Measurements from ENCODE around the gene DCLRE1A.

The DCLRE1A gene

DNA sequence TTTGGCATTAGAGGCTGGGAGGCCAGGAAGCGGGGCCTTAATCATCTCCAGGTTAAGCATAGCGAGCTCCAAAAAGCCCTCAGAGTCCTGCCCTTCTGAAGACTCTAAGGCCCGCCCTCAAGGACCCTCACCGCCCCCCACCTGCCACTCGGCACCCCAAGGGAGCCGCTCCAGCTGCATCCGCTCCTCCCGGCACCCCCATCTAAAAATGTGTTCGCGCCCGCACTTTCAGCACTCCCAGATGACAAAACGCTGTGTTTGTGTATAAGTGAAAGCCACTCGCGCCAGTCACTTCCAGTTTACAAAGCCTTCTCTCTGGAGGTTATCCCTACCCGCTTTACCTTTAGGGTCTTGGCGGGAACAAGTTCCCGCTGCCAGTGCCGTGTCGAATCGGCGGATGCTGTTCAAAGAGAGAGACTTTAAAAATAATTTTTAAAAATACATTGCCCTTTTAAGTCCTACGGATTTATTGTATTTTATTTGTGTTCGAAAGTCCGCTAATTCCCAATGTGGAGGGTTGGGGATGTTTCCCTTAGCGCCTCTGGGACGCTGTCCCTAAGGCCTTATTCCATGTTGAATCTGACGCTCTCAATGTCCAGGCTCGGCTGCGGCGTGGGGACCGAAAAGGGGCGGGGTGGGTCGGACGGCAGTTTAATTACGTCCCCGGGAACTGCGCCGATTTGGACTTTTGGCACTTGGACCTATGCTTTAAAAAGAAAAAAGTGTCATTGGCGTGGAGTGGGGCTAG lies at the start of gene DCLRE1A, which contains the start of gene NHLRC2:
TSS of gene DCLRE1A (minus strand) at position 70 of the 748 bp plus-strand sequence. CDS start 900 bp downstream, outside the sequence.
TSS of gene NHLRC2 (plus strand) at position 649 of the 748 bp plus-strand sequence. CDS start 212 bp downstream, outside the sequence.
- peak; percentile 40 to 64 (median 40) for DNase-seq (ENCODE audit: low read depth in 3 of 3)

DNA sequence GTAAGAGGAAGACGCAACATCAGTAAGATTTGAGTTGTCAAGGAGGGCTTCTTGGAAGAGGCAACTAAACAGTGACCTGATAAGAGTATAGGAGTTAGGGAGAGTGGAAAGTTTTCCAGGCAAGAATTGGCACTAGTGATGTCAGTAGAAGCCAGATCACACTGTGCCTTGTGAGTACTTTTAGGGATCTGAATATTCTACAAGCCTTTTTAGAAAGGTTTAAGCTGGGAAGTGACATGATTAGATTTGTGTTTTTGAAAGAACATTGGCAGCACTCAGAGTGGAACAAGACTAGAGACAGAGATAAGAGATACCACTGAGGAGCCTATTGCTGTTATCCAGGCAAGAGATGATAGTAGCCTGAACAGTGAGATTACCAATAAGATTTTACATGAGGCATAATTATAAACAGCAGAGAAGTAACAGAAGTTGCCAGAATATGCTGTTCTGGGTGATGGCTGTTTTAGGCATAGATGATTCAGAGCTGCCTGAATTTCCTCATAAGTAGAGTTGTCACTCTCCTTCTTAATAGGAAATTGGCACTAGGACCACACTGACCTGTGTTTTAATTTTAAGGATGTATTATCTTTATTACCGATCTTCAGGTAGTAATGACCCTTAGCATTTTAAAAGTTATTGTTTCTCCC lies 46.2 kb upstream of the DCLRE1A start:
- no peak for DNase-seq (ENCODE audit: low read depth in 3 of 3)

DNA sequence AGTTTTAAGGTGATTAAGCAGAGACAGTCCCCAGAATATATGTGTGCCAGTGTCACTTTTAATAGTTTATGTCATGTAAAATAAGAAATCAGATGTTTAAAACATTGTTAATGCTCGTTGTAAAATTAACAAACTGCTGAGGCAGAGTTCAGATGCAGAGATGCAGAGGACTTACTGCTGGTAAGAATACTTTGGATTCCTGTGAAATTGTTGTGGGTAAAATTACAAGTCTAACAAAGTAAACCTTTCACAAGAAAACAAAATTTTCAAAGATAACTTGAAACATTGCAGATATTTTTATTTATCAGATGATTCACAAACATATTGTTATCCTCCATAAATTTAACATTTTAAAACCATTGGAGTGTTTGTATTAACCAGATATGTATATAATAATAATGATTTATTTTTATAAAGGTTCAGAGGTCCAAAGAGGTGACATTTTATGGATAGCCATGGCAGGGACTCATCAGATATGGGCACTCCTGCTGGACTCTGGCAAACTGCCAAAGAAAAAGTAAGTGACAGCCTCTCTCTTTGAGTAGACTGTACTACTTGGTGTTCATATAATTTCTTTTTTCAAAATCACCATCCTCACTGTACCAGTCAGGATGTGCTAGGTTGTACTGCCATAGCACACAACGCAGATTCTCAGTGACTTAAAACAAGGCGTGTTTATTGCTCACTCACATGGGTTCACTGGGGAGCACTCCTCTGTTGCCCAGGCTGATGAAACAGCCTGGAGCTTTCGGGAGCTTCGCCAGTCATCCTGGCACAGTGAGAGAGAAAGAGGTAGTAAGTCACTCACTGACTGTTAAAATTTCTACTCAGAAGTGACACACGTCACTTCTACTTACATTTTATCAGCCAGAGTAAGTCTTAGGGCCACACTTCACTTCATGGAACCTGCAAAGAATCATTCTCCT lies 44.1 kb upstream of the DCLRE1A start:
- no peak for DNase-seq (ENCODE audit: low read depth in 3 of 3)

DNA sequence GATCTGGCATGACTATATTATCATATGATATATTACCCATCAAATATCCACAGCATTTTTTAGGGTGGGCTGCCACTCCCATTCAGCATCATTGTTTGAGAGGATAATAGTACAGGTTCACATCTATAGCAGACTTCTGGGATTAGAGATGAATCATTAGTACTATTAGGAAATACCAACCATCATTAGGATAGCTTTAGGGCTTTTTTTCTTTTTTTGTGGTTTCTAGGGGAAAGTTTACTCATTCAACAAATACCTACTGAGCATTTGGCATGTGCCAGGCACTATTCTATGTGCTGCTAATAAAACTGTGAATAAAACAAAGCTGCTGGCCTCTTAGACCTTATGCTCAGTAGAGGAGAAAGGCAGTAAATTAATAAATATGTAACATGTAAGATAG lies 41.1 kb upstream of the DCLRE1A start:
- DNase-seq (ENCODE audit: low read depth in 3 of 3) = no peak

DNA sequence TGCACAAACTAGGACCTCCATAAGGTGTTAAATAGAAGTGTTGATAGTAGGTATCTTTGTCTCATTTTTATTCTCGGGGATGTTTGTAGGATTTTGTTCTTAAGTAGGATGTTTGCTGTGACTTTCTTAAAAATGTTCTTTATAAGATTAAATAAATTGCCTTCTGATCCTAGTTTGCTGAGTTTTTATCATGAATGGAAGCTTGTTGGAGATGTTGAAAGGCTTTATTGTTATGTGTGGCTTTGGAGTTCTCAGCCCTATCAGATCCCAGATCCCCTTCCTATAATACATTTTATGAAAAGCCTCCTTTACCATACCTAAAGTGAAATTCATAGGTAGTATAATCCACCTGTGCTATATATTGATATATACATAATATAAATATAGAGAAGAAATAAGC lies 40.7 kb upstream of the DCLRE1A start:
- no peak for DNase-seq (ENCODE audit: low read depth in 3 of 3)

DNA sequence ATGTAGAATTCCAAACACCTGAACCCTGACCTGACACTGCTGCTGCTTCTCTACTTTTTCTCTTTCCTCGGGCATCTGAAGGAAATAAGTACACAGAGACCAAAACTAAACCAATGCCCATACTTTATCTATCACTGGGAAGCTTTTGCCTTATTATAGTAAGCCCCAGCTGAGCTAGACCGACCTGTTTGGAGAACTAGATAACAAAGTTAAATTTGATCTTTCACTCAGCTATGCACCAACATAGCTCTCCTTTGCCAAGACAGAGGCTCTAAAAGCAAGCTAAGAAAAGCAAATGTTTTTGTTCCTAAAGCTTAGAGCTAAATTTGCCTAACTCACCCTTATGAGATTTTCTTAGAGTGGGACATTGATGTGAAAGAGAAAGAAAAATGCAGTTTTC lies 39.7 kb upstream of the DCLRE1A start:
- no peak for DNase-seq (ENCODE audit: low read depth in 3 of 3)

DNA sequence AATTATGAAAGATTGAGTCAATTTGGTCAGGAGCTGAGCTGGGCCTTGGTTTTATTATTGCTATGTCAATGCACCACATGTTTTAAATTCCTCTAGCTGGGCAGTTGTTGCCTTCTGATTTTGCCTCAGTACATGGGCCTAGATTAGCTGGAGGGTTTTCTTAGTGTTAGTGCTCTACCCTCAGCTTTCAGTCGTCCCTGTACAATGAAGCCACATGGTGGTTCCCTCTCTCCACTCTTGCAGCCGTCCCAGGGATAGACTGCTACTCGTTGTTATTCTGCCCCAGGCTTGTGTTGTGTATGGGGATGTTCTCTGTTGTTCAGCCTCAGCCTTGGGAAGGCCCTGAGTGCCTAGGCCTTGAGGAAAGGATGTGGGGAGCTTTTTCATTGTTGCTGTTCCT lies 37.6 kb upstream of the DCLRE1A start:
- no peak for DNase-seq (ENCODE audit: low read depth in 3 of 3)

DNA sequence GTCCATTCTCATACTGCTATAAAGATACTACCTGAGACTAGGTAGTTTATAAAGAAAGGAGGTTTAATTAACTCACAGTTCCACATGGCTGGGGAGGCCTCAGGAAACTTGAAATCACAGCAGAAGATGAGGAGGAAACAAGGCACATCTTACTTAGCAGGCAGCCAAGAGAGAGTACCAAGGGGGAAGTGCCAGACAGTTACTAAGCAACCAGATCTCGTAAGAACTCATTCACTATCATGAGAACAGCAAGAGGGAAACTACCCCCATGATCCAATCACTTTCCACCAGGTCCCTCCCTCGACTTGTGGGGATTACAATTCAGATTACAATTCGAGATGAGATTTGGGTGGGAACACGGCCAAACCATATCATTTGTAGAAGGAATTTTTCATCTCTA lies 36.9 kb upstream of the DCLRE1A start:
- DNase-seq (ENCODE audit: low read depth in 3 of 3) = no peak

DNA sequence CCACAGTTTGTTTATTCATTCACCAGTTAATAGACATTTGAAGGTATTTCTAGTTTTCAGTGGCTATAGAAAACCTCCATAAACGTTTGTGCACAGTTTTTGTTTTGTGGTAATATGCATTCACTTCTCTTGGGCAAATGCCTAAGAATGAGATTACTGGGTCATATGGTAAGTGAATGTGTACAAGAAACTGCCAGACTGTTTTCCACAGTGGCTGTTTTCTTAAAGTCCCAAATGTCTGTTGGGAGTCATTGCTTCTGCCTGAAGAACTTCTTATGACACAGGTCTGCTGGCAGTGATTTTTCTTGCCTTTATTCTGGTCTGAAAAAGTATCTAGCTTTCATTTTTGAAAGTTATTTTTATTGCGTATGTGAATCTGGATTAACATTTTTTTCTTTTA lies 36.0 kb upstream of the DCLRE1A start:
- no peak for DNase-seq (ENCODE audit: low read depth in 3 of 3)

DNA sequence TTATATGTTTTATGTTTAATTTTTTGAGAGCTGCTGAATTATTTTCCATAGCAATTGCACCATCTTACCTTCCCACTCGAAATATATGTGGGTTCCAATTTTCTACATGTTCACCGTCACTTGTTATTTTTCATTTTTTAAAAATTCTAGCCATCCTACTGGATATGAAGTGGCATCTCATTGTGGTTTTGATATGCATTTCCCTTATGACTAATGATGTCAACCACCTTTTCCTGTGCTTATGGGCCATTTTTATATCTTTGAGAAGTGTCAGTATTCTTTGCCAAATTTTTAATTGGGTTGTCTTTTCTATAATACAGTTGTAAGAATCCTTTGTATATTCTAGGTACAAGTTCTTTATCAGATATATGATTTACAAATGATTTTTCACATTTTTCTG lies 28.4 kb upstream of the DCLRE1A start:
- no peak for DNase-seq (ENCODE audit: low read depth in 3 of 3)

DNA sequence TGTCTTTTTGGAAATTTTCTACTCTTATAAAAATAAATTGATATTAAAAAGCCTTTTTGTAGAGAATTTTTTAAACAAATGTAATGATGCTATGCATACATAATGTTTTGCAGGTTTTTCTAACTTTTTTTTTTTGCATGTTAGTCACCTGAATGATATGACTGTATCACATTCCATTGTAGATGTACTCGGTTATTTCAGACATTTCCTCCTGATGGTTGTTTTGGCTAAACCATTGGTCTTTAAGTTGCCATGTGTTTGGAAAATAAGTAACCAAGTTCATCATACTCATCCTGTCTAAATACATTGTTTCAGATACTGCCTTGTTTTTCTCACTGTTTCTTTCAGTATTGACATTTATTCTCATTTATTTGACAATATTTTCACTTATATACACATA lies 26.4 kb upstream of the DCLRE1A start:
- no peak for DNase-seq (ENCODE audit: low read depth in 3 of 3)

DNA sequence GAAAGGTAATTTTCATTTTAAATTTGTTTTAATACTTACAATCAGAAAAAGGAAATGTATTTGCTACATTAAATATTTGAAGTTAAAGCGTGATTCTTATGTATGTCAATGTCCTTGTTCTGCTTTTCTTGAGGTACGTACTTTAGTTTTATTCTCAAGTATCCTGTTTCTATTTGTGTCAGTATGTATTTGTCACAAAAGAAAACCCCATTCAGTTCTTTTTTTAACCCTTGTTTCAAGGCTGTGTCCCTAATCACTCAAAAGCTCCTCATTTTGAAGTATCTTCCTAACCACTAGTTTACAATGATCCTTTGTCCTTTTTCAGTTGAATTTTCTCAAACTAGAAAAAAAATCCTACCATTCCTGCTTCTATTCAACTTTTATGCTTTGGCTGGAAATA lies 25.8 kb upstream of the DCLRE1A start:
- DNase-seq (ENCODE audit: low read depth in 3 of 3) = no peak

DNA sequence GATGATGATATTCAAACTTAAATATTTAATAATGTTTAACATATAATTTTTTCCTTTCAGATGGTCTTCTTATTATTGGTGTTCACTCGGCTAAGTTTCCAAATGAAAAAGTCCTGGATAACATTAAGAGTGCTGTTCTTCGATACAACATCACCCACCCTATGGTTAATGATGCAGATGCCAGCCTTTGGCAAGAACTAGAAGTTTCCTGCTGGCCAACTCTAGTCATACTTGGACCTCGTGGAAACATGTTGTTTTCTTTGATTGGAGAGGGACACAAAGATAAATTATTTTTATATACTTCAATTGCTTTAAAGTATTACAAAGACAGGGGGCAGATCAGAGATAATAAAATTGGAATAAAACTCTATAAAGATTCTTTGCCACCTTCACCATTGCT lies 22.6 kb upstream of the DCLRE1A start:
- DNase-seq (ENCODE audit: low read depth in 3 of 3) = no peak

DNA sequence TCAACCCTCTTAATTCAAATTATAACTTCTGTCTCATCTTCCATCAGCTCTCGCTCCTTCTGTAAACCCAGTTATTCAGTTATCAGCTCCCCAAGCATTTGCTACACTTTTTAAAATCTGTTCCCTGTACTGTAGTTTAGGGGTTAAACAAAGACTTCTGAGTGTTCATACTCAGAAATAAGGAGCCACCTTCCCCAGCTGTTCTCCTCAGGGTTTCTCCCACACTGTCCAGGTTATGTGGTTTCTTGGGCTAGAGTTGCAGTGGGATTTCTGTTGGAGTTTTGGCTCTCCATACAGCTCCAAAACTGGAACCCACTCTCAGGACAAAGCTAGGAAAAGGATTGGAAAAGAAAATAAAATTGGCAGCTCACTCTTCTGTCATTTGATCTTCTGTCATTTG lies 21.3 kb upstream of the DCLRE1A start:
- DNase-seq (ENCODE audit: low read depth in 3 of 3) = no peak

DNA sequence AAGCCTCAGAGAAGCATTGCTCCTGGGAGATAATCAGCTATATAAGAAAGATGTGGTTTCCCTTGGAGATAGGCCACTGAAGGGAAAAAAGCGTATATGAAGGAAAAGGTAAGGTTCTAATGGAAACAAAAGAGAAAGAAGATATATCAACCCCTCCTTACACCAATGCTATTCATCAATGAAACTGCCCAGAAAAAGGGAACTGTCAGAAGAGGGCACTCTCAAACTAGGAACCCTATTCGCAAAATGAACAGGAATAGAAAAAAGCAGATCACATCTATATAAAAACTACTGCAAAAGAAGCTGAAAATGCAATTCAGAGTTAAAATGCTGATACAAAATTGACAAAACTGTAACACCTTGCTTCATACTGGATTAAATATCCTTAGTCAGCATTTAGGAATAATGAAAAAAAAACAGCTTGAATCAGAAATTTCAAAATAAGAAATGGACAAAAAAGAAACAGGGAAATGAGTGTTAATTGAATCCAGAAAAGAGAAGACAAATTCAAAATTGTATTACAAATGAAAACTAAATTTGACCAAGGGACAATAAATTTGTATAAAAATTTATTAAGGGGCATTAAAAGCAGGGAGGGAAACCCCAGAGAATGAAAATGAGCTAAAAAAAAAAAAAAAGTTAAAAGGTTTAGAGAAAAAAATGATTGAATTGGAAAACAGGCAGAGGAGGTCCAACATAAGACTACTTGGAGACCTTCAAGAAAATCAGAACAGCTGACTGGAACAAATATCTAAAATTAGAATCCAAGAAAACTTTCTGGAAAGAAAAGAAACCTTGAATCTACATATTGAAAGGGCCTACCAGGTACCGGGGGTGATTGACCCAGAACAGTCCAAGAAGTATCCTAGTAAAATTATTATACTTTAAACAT lies 18.5 kb upstream of the DCLRE1A start:
- no peak for DNase-seq (ENCODE audit: low read depth in 3 of 3)

DNA sequence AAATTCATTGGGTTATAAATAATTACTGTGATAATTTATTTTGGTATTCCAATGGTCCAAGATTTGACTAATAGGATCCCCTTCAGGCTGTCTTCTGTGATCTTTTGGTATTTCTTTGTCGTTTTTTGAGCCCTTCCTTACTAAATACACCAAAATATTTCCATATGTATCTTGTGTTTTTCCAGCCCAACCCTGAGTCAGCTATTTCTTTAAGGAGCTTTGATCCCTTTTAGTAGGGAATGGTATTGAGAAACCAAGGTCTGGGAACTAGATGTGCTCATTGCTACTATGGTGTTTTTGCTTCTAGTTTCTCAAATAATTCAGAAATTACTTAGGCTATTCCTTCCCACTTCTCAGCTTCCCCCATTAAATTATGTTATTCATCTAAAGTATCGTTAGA lies 15.9 kb upstream of the DCLRE1A start:
- no peak for DNase-seq (ENCODE audit: low read depth in 3 of 3)

DNA sequence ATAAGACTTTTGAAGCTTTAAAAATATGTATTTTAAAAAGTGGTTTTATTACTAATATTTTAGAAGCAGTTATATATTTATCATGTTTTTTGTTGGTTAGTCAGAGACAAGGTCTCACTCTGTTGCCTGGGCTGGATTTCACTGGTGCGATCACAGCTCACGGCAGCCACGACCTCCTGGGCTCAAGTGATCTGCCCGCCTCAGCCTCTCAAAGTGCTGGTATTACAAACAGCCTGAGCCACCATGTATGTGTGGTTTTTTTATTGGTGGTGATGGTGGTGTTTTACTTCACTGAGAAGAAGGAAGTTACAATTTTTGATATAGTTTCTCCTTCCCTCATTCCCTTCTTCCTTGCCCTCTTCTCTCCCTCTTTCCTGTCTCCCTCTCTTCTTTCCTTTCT lies 14.0 kb upstream of the DCLRE1A start:
- DNase-seq (ENCODE audit: low read depth in 3 of 3) = no peak

DNA sequence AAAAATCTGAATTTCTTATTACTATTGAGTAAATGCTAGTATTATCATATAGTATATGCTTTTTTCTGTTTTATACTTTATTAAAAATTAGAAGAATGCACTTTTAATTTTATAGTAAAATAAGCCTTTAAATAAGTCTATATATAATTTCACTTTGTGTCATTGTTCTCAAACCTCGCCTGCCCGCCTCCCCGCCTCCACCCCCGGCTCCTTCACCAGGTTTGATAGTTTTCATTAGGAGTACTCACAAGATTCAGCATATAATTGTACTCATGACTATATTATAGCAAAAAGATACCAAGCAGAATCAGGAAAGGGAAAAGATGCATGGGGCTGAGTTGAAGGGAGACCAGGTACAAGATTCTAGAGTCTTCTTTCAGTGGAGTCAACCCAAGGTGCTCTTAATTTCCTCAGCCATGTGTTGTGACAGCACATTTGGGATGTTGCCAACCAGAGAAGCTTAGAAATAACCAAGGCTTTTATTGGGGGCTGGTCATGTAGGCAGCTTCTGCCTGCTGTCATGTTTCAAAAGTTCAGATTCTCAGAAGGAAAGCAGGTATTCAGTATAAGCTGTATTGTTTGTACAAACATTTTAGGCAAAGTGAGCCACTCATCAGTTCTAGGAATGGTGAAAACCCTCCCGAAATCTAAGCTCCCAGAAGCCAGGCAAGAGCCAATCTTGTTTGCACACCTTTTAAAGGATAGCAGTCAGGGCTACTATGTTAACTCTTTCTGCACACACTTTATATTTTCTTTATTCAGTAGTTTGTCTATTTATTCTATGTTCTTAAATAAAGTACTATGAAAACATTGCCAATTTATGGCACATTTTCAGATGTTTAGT lies 12.9 kb upstream of the DCLRE1A start:
- DNase-seq (ENCODE audit: low read depth in 3 of 3) = no peak

DNA sequence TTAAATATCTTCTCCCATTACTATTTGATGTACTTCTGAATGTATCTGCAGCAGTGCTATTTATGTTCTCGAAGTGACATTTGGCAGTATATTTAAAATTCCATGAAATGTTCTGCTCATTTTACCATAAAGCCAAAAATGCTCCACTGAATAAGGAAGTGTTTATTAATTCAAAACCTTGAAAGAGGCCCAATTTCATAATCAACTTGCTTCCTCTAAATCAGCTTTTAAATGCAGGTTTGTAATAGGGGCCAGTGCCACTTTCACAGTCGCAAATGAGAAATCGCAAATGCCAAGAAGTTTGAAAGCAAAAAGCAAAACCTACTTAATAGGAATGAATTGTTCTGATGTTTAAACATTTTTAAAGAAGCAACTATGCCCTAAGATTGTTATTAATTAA lies 12.0 kb upstream of the DCLRE1A start:
- no peak for DNase-seq (ENCODE audit: low read depth in 3 of 3)

DNA sequence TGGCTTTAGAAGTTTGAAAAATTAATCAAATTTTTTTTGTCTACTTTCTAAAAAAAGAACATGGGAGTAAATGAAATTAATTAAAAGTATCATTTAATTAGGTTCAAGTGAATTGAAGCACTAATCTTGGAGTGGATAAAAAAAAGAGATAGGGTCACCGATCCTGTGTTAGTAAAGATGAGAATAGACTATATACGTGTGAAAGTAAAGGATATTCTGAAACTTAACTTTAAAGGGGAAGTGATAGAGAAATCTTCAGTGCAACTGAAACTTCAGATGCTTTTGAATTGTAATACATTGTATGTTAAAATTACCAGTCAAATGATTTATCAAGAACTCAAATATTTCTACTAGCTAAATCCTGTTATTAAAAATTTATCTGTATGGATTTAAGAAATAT lies 5.4 kb upstream of the DCLRE1A start:
- no peak for DNase-seq (ENCODE audit: low read depth in 3 of 3)

Data from stimulated activated CD4-positive, alpha-beta T cell treated with anti-CD3 and anti-CD28 coated beads, TNF-alpha, amount 100 ng/mL, for 24 hours (primary cell).